ENCODE results near the gene ATP2A2. TPM values are rescaled to one million over a fixed set of nuclear protein-coding genes. Genes with fewer than 3 reads are reported as not detected.

The ATP2A2 gene
- total RNA-seq, 3 donors from 2014 or later = 95.1 to 109 (median 102) TPM

- H3K27ac ChIP-seq = peak overlapping the region; percentile 91 to 92
- H3K4me1 ChIP-seq = peaks cover 0 to 13% of the 10 kb centered on the region in 2 donors
- no peak overlapping the region for H3K4me3 ChIP-seq
- H3K27me3 ChIP-seq = no peaks in the 10 kb centered on the region
- no peaks in the 10 kb centered on the region for H3K36me3 ChIP-seq
- no peaks in the 10 kb centered on the region for H3K9me3 ChIP-seq
- no peak for TF ChIP-seq CTCF (IDR thresholded peaks at IDR 0.05)
- TF ChIP-seq POLR2AphosphoS5 (IDR thresholded peaks at IDR 0.05) = no peak
- TF ChIP-seq POLR2A (IDR thresholded peaks at IDR 0.05) = no peak
- peak in 1 of 2 donors; percentile 62 for DNase-seq (ENCODE audit: low spot score in 2 of 2)
- intact Hi-C loops (cut with DNase I; ENCODE audit: low total_unique reads) = no loop called here
Observed at GRCh38 chr12:110246636-110247339, 34.3 kb upstream of the ATP2A2 start.

DNA sequence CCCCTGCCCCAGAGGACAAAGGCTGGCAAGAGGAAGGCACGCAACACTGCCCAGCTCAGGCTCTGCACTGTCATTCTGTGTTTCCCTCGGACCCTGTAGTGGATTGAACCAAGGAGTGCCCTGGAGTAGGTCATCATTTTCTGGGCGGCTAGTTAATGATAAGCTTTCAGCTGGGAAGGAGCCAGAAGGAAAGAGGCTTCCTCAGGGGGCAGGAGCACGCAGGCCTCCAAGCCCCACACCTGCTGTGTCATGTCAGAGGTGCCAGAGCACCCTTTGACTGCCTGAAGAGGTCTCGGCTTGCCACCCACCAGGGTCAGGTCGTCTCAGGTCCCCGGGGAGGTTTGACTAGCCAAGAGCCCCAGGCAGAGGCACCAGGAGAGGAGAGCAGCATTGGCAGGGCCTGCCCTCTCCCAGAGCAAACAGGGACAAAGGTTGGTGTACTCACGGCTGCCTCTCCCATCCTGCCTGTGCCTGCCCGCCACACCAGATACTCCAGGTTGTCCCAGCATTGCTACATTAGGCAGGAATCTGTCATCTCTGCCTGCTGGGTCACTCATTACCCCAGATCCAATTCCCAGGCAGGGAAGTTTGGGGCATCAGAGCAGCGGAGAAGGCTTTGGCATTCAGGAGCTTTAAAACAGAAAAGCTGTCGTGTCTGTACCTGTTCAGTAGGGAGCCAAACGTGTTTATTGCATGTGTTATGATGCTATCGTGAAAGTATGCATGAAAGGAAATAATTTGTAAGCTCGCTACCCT, 33.5 kb upstream of the ATP2A2 start:
- peak overlapping the region; percentile 91 to 92 for H3K27ac ChIP-seq
- peak; percentile 63 to 77 for DNase-seq (ENCODE audit: low spot score in 2 of 2)
- intact Hi-C loops (cut with DNase I; ENCODE audit: low total_unique reads) = no loop called here

DNA sequence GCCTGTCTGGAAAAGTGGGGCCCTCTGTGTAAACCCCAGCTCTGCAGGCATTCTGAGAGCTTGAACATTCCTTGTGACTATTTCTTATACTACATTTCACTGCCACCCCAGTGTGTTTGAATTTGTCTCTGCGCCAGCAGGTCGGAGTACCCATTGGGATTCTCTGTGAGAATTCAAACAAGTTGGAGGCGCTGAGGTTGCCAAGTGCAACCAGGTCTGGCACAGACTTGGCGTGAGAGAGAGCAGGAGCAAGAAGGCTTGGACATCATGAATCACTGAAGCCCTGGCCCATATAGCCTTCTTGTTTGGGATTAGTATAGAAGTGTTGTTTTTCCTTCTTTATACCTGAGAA, 33.0 kb upstream of the ATP2A2 start:
- Histone ChIP-seq H3K36me3 (no peaks in the 10 kb centered on the region), H3K4me3 (no peak overlapping the region), H3K4me1 (peaks cover 0 to 13% of the 10 kb centered on the region in 2 donors), H3K9me3 (no peaks in the 10 kb centered on the region), H3K27ac (peak overlapping the region; percentile 91 to 92), H3K27me3 (no peaks in the 10 kb centered on the region)
- no peak for TF ChIP-seq POLR2A (IDR thresholded peaks at IDR 0.05)
- no peak for TF ChIP-seq CTCF (IDR thresholded peaks at IDR 0.05)
- TF ChIP-seq POLR2AphosphoS5 (IDR thresholded peaks at IDR 0.05) = no peak
- DNase-seq (ENCODE audit: low spot score in 2 of 2) = peak in 1 of 2 donors; percentile 50
- intact Hi-C loops (cut with DNase I; ENCODE audit: low total_unique reads) = no loop called here

More for the DNA sequence above, 33.5 kb upstream of the ATP2A2 start:
- no peaks in the 10 kb centered on the region for H3K36me3 ChIP-seq
- no peaks in the 10 kb centered on the region for H3K9me3 ChIP-seq
- peak overlapping the region in 1 of 3 donors; percentile 32 for H3K4me3 ChIP-seq
- TF ChIP-seq POLR2AphosphoS5 (IDR thresholded peaks at IDR 0.05) = peak in 1 of 3 donors; percentile 9
- TF ChIP-seq CTCF (IDR thresholded peaks at IDR 0.05) = no peak
- H3K27me3 ChIP-seq = no peaks in the 10 kb centered on the region
- H3K4me1 ChIP-seq = peaks cover 0 to 13% of the 10 kb centered on the region in 2 donors

- peaks cover 0 to 13% of the 10 kb centered on the region in 2 donors for H3K4me1 ChIP-seq
- peak overlapping the region; percentile 91 to 92 for H3K27ac ChIP-seq
Observed at GRCh38 chr12:110249105-110249504, 31.9 kb upstream of the ATP2A2 start.

More at GRCh38 chr12:110249105-110249504, 31.9 kb upstream of the ATP2A2 start:
- DNase-seq (ENCODE audit: low spot score in 2 of 2) = no peak
- Histone ChIP-seq H3K36me3 (no peaks in the 10 kb centered on the region), H3K4me3 (no peak overlapping the region), H3K9me3 (no peaks in the 10 kb centered on the region), H3K27me3 (no peaks in the 10 kb centered on the region)
- TF ChIP-seq POLR2A (IDR thresholded peaks at IDR 0.05) (no peak), CTCF (IDR thresholded peaks at IDR 0.05) (no peak), POLR2AphosphoS5 (IDR thresholded peaks at IDR 0.05) (no peak)
- intact Hi-C loops (cut with DNase I; ENCODE audit: low total_unique reads) = no loop called here
